Breast epithelium (tissue), 4 donors: ENCODE measurements around the gene LRRC1. TPM values are rescaled to one million over a fixed set of nuclear protein-coding genes. Genes with fewer than 3 reads are reported as not detected.

Source experiments
- DNase-seq, 2 donors: peaks; one replicate each; pipeline ENCODE4 v3.0.0-alpha.2; 2019; ENCODE audit warnings: low spot score in 2 of 2
- H3K27ac ChIP-seq, 2 donors: fragments of 200-600 bp; sonication (generic) in 1 of 2; one replicate each; pipeline ENCODE4 v1.5.1; 2016 to 2019; ENCODE audit warnings: mild to moderate bottlenecking in 1 of 2
- H3K27me3 ChIP-seq, 2 donors: fragments of 200-600 bp; sonication (generic) in 1 of 2; one replicate each; pipeline versions ENCODE4 v1.5.1 to v1.6.0; 2017 to 2019; ENCODE audit warnings: control low read depth in 1 of 2, mild to moderate bottlenecking in 1 of 2
- H3K36me3 ChIP-seq: fragments of 200-600 bp; one replicate; pipeline ENCODE4 v1.5.1; 2019
- H3K4me1 ChIP-seq, 2 donors: fragments of 200-600 bp; sonication (generic); one replicate each; pipeline ENCODE4 v1.5.1; 2016 to 2019; ENCODE audit warnings: control low read depth in 1 of 2
- H3K4me3 ChIP-seq, 3 donors: fragments of 200-600 bp; sonication (generic); 1 replicate in 2 of 3; 2 replicates in 1 of 3; pipeline ENCODE4 v1.5.1; 2016 to 2019; ENCODE audit warnings: mild to moderate bottlenecking in 3 of 3, moderate library complexity in 2 of 3
- H3K9me3 ChIP-seq, 2 donors: fragments of 200-600 bp; sonication (generic) in 1 of 2; one replicate each; pipeline ENCODE4 v1.5.1; 2016 to 2019; ENCODE audit warnings: control low read depth in 1 of 2
- POLR2A ChIP-seq: fragments of 450-650 bp; IDR thresholded peaks from one replicate; pipeline ENCODE4 v1.6.1; 2016; ENCODE audit warnings: antibody characterized with exemption, mild to moderate bottlenecking, moderate library complexity
- POLR2AphosphoS5 ChIP-seq, 3 donors: sonication (generic); formaldehyde crosslinking; IDR thresholded peaks; one replicate each; pipeline ENCODE4 v1.6.1; 2017; ENCODE audit warnings: antibody characterized with exemption in 3 of 3
- intact Hi-C: fragments of 100-400 bp; cut with DNase I; formaldehyde crosslinking; loops from one replicate; pipeline ENCODE4 v1.15.1; 2023; ENCODE audit warnings: low total_unique reads
- total RNA-seq, 3 donors: library from RNA; depleted of rRNA; stranded (reverse); fragments of >200 nt; gene quantifications; one replicate each; pipeline ENCODE4 v1.1.0, GENCODE V29; 2016
- TF ChIP-seq, protein P1 (sequence below), 3 donors: fragments of 450-650 bp; IDR thresholded peaks; one replicate each; pipeline ENCODE4 v1.5.1; 2016 to 2017; ENCODE audit warnings: antibody characterized with exemption in 3 of 3, mild to moderate bottlenecking in 3 of 3, moderate library complexity in 3 of 3

LRRC1 gene
- total RNA-seq, 3 donors from 2014 or later, result 10.1 to 37.9 (median 37.4) TPM

DNA sequence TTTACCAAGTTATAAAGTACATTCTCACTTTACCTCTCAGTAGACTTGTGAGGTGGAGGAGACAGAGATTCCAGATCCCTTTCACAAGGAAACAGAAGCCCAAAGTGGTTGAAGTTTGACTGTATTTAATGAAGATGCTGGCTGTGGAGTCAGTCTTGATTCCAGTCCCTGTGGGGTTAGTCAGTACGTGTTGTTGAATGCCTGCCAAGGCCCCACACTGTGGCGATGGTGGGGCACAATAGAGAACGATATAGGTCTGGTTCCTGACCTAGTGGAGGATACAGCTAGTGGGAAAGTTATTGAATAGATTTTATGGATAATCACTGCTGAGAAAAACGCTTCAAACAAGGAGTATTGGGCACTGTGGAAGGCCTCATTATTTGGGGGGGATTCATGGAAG is 71.4 kb downstream of the LRRC1 start:
- no peaks in the 10 kb centered on the region for H3K36me3 ChIP-seq
- peaks cover 0 to 6% of the 10 kb centered on the region in 2 donors for H3K4me1 ChIP-seq
- H3K9me3 ChIP-seq, result no peaks in the 10 kb centered on the region
- H3K4me3 ChIP-seq, result no peak overlapping the region
- no peaks in the 10 kb centered on the region for H3K27me3 ChIP-seq
- no peak overlapping the region for H3K27ac ChIP-seq
- TF ChIP-seq POLR2AphosphoS5 (IDR thresholded peaks at IDR 0.05) (no peak), POLR2A (no peak)
- TF ChIP-seq, protein P1, sequence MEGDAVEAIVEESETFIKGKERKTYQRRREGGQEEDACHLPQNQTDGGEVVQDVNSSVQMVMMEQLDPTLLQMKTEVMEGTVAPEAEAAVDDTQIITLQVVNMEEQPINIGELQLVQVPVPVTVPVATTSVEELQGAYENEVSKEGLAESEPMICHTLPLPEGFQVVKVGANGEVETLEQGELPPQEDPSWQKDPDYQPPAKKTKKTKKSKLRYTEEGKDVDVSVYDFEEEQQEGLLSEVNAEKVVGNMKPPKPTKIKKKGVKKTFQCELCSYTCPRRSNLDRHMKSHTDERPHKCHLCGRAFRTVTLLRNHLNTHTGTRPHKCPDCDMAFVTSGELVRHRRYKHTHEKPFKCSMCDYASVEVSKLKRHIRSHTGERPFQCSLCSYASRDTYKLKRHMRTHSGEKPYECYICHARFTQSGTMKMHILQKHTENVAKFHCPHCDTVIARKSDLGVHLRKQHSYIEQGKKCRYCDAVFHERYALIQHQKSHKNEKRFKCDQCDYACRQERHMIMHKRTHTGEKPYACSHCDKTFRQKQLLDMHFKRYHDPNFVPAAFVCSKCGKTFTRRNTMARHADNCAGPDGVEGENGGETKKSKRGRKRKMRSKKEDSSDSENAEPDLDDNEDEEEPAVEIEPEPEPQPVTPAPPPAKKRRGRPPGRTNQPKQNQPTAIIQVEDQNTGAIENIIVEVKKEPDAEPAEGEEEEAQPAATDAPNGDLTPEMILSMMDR (IDR thresholded peaks at IDR 0.05), result no peak
- no peak for DNase-seq
- intact Hi-C loops, result no loop called here

DNA sequence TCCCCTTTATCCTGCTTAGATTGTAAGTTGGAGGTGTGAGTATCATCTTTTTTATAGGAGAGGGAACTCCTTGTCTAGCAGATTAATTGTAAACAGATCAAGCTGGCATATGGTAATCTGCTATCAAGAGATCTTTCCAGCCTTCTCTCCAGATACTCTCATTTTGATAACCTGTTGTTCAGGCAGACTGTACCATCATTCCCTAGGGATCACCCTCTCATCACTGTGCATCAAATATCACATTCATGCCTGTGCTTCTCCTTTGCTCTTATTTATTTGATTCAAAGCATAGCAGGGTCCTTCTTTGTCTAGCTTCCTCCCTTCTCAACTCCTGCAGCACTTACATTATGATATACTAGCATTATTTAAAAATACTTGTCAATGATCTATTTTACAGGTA is 73.8 kb downstream of the LRRC1 start:
- no peak for DNase-seq
- H3K27me3 ChIP-seq, result no peaks in the 10 kb centered on the region
- H3K27ac ChIP-seq, result no peak overlapping the region
- intact Hi-C loops, result no loop called here
- no peaks in the 10 kb centered on the region for H3K36me3 ChIP-seq
- H3K9me3 ChIP-seq, result no peaks in the 10 kb centered on the region
- H3K4me3 ChIP-seq, result no peak overlapping the region
- TF ChIP-seq POLR2AphosphoS5 (IDR thresholded peaks at IDR 0.05), result no peak
- no peak for TF ChIP-seq POLR2A
- TF ChIP-seq, protein P1 (IDR thresholded peaks at IDR 0.05), result no peak
- no peaks in the 10 kb centered on the region for H3K4me1 ChIP-seq

DNA sequence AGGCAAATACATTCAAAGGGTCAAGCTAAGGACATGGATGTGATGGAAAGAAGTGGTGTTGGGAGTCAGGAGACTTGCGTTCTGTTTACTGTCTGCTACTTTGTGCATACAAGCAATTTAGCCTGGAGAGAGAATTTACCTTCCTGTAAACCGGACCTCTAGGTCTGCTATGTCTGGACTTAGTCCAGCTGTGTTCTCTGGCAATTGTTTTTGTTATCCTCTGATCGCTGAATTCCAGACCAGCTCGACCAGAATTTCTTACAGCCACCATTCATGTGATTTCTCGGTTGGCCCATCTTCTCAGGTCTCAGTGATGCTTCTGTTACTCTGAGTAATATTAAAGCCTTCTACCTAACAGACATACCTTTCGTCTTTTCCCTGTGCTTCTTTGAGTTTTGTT is 75.2 kb downstream of the LRRC1 start:
- Histone ChIP-seq H3K9me3 (no peaks in the 10 kb centered on the region), H3K4me3 (no peak overlapping the region), H3K4me1 (no peaks in the 10 kb centered on the region), H3K27me3 (no peaks in the 10 kb centered on the region), H3K27ac (peak overlapping the region; percentile 27 to 43), H3K36me3 (no peaks in the 10 kb centered on the region)
- TF ChIP-seq, protein P1 (IDR thresholded peaks at IDR 0.05), result no peak
- peak in 2 of 3 donors; percentile 51 to 69 for TF ChIP-seq POLR2AphosphoS5 (IDR thresholded peaks at IDR 0.05)
- peak in 1 of 2 donors; percentile 44 for DNase-seq
- intact Hi-C loops, result no loop called here

DNA sequence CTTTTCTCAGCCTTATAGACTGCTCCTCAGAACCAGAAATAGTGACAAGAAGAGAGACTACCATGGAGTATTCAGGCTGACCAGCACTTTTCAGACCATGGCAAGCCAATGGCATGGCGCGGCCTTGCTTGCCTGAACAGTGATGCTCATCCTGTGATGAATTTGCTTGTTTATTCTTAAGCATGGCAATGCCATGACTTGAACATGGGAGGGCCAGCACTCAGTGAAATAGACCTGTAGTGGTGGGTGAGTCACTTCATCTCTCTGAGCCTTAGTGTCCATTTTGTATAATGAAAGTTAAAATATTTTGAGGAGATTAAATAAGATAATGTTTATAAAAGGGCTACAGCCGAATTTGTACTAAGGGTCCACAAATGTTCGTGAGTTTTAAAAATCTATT is 79.1 kb downstream of the LRRC1 start:
- no peak for TF ChIP-seq POLR2AphosphoS5 (IDR thresholded peaks at IDR 0.05)
- TF ChIP-seq, protein P1 (IDR thresholded peaks at IDR 0.05), result no peak
- no peak for TF ChIP-seq POLR2A
- DNase-seq, result no peak
- no peaks in the 10 kb centered on the region for H3K27me3 ChIP-seq
- H3K36me3 ChIP-seq, result no peaks in the 10 kb centered on the region
- H3K9me3 ChIP-seq, result no peaks in the 10 kb centered on the region
- H3K4me1 ChIP-seq, result no peaks in the 10 kb centered on the region
- intact Hi-C loops, result no loop called here
- H3K4me3 ChIP-seq, result no peak overlapping the region
- H3K27ac ChIP-seq, result no peak overlapping the region

DNA sequence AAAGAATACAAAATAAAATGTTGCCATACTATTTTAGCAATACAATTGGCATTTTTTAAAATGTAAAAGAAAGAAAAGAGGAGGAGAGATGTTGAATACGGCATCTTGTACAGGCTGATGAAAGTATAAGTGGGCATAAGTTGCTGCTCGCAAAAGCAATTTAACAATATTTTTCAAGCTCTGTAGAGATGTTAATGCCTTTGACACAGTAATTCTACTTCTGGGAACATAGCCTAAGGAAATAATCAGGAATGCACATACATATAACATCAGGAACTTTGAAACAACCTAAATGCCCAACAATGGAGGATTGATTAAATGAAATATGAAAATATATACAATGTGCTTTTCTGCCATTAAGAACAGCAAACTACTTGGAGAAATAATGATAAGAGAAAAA is 80.2 kb downstream of the LRRC1 start:
- no peaks in the 10 kb centered on the region for H3K9me3 ChIP-seq
- TF ChIP-seq POLR2AphosphoS5 (IDR thresholded peaks at IDR 0.05) (no peak), POLR2A (no peak)
- TF ChIP-seq, protein P1 (IDR thresholded peaks at IDR 0.05), result no peak
- no peak for DNase-seq

More for the DNA sequence above, 80.2 kb downstream of the LRRC1 start:
- no peaks in the 10 kb centered on the region for H3K27me3 ChIP-seq
- intact Hi-C loops, result no loop called here
- H3K36me3 ChIP-seq, result no peaks in the 10 kb centered on the region
- no peaks in the 10 kb centered on the region for H3K4me1 ChIP-seq
- no peak overlapping the region for H3K27ac ChIP-seq
- no peak overlapping the region for H3K4me3 ChIP-seq
